ENCODE data around the gene ARHGDIA. TPM values are rescaled to one million over a fixed set of nuclear protein-coding genes. Genes with fewer than 3 reads are reported as not detected.

ARHGDIA gene
- polyA plus RNA-seq, 1 donor from 2014 or later, result 16.1 TPM

DNA sequence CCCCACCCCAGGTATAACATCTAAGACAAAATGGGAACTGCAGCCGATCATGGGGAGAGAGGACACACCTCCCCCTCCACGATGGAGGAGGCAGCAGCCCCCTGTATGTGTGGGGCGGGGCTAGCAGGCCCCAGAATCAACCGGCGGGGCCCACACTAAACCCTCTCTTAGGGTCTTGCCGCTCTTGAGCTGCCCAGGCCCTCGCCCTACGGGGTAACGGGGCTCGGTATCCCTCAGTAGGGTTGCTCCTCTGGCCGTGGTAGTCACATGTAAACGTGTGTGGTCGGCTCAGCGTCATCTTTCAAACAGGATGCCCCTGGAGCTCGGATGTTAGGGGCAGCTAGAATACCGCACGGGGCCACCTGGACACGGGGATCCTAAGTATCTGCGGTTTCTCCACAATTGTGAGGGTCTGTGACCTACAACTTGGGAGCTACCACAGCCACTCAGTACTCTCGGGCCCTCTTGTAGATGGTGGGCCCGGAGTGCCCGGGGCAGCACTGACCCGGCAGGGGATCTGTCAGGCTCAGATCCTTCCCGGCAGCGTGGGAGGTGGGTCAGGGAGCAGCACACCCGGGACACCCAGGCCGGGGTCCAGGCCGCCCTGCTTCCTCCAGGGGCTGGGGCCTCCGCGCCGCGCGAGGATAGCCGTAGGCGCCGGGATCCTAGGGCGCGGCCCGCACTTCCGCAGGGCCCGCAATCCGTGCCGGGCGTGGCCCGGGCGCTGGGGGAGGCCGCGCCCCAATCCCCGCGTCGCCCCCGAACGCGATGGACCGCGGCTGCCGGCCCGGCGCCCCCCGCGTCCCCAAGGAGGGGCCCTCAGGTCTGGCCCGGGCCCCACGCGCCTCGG, 781 bp downstream of the ARHGDIA start:
- Histone ChIP-seq H3K27me3 (ENCODE audit: insufficient read depth, low read depth, low read length) (no peaks in the 10 kb centered on the region), H3F3A (ENCODE audit: insufficient read depth, low read length, poor library complexity, severe bottlenecking) (no peaks in the 10 kb centered on the region), H3K9me2 (ENCODE audit: insufficient read depth, low read length) (no peaks in the 10 kb centered on the region), H3K4me3 (ENCODE audit: low read length) (peak overlapping the region; percentile 96), H3K27ac (ENCODE audit: low read length) (peak overlapping the region; percentile 64), H4K20me1 (ENCODE audit: insufficient read depth) (no peaks in the 10 kb centered on the region), H3K9me3 (ENCODE audit: low read length) (no peaks in the 10 kb centered on the region), H3K79me2 (replicated peaks; ENCODE audit: insufficient read depth, low read length) (peaks cover 13% of the 10 kb centered on the region), H2AFZ (ENCODE audit: low read depth, low read length) (no peak overlapping the region), H3K4me2 (ENCODE audit: low read length) (peak overlapping the region; percentile 97), H3K9ac (ENCODE audit: low read length) (peak overlapping the region; percentile 96), H3K36me3 (ENCODE audit: insufficient read depth, low read length) (no peaks in the 10 kb centered on the region)
- no peak for TF ChIP-seq MXI1 (conservative IDR thresholded peaks at IDR 0.05; ENCODE audit: poor library complexity, severe bottlenecking)

DNA sequence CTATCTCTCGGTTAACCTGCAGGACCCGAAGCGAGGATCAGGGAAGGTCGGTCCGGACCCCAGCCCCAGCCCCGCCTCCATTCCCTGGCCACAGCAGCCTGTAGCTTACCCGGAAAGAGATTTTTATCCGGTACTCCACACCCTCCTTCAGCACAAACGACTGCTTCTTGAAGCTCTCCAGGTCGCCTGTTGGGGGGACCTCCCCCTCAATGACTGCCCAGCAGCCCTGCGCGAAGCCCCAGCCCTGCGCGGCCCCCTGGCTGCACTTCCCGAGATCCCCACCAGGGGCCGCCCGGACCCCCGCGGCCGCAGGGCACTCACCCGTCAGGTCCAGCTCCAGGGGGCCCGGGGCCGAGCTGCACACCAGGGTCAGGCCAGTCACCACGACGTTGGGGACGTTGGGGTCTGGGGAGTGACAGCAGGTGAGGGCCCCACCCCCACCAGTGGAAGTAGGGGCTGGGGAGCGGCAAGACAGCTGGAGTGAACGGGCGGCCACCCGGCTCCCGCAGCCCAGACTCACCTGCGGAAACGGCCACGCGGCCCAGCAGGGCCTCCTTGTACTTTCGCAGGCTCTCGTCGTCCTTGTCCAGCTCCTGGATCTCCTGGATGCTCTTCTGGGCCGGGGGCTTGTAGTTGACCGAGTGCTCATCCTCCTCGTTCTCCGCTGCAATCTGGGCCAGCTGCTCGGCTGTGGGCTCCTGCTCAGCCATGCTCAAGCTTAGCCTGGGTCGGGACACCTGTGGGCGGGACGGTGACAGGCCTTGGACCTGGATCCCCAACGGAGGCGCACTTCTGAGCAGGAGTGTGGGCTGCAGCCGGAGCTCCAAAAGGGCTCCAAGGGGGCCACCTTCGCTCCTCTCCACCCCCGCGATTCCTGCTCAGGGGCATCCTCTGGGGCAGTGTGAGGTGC, 1.7 kb downstream of the ARHGDIA start:
- Histone ChIP-seq H3K4me2 (ENCODE audit: low read length) (peak overlapping the region; percentile 97), H3K4me3 (ENCODE audit: low read length) (peak overlapping the region; percentile 96), H3K9me2 (ENCODE audit: insufficient read depth, low read length) (no peaks in the 10 kb centered on the region), H3K27ac (ENCODE audit: low read length) (peak overlapping the region; percentile 64), H2AFZ (ENCODE audit: low read depth, low read length) (no peak overlapping the region), H3K27me3 (ENCODE audit: insufficient read depth, low read depth, low read length) (no peaks in the 10 kb centered on the region), H3K9me3 (ENCODE audit: low read length) (no peaks in the 10 kb centered on the region), H3F3A (ENCODE audit: insufficient read depth, low read length, poor library complexity, severe bottlenecking) (no peaks in the 10 kb centered on the region), H3K9ac (ENCODE audit: low read length) (peak overlapping the region; percentile 96), H3K79me2 (replicated peaks; ENCODE audit: insufficient read depth, low read length) (peaks cover 13% of the 10 kb centered on the region), H4K20me1 (ENCODE audit: insufficient read depth) (no peaks in the 10 kb centered on the region), H3K36me3 (ENCODE audit: insufficient read depth, low read length) (no peaks in the 10 kb centered on the region)
- no peak for TF ChIP-seq EZH2 (IDR thresholded peaks at IDR 0.05; ENCODE audit: borderline replicate concordance, insufficient read depth, low read length, poor library complexity, severe bottlenecking)
- TF ChIP-seq TAF1 (IDR thresholded peaks at IDR 0.05; ENCODE audit: low read depth), result no peak
- peak; percentile 73 for TF ChIP-seq CTCF (IDR thresholded peaks at IDR 0.05; ENCODE audit: poor library complexity, severe bottlenecking)
- peak; percentile 62 for TF ChIP-seq SMC3 (conservative IDR thresholded peaks at IDR 0.05; ENCODE audit: poor library complexity)
- TF ChIP-seq RAD21 (conservative IDR thresholded peaks at IDR 0.05), result peak; percentile 30
- no peak for TF ChIP-seq POLR2AphosphoS5 (IDR thresholded peaks at IDR 0.05)
- TF ChIP-seq MXI1 (conservative IDR thresholded peaks at IDR 0.05; ENCODE audit: poor library complexity, severe bottlenecking), result no peak
- TF ChIP-seq EP300 (conservative IDR thresholded peaks at IDR 0.05; ENCODE audit: poor library complexity, severe bottlenecking), result no peak
- TF ChIP-seq, protein P1, sequence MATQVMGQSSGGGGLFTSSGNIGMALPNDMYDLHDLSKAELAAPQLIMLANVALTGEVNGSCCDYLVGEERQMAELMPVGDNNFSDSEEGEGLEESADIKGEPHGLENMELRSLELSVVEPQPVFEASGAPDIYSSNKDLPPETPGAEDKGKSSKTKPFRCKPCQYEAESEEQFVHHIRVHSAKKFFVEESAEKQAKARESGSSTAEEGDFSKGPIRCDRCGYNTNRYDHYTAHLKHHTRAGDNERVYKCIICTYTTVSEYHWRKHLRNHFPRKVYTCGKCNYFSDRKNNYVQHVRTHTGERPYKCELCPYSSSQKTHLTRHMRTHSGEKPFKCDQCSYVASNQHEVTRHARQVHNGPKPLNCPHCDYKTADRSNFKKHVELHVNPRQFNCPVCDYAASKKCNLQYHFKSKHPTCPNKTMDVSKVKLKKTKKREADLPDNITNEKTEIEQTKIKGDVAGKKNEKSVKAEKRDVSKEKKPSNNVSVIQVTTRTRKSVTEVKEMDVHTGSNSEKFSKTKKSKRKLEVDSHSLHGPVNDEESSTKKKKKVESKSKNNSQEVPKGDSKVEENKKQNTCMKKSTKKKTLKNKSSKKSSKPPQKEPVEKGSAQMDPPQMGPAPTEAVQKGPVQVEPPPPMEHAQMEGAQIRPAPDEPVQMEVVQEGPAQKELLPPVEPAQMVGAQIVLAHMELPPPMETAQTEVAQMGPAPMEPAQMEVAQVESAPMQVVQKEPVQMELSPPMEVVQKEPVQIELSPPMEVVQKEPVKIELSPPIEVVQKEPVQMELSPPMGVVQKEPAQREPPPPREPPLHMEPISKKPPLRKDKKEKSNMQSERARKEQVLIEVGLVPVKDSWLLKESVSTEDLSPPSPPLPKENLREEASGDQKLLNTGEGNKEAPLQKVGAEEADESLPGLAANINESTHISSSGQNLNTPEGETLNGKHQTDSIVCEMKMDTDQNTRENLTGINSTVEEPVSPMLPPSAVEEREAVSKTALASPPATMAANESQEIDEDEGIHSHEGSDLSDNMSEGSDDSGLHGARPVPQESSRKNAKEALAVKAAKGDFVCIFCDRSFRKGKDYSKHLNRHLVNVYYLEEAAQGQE (IDR thresholded peaks at IDR 0.05; ENCODE audit: borderline replicate concordance), result no peak
